ENCODE data around the gene UBE2K.
"Not testable (repeated sequence)": the region's sequence is repeated elsewhere in the genome, so short reads cannot be mapped to it uniquely, and the experiment has no call there.

UBE2K gene
- total RNA-seq, result 11.4 to 71.6 (median 48.0) reads per million in 17 experiments

- peak; percentile 95 to 98 (median 97) for DNase-seq
These were observed at the start of gene UBE2K for GRCh38 chr4:39697740-39698423. Gene UBE2K, plus strand, starts transcription at chr4:39698136. Its CDS starts 192 bp downstream, at chr4:39698328.

GRCh38 chr4:39648213-39648612 is 49.7 kb upstream of the UBE2K start:
- DNase-seq, result no peak

- DNase-seq, result no peak
These were observed 48.9 kb upstream of the UBE2K start for GRCh38 chr4:39648827-39649558.

GRCh38 chr4:39649639-39650265 is 48.2 kb upstream of the UBE2K start:
- no peak for DNase-seq

- DNase-seq, result not testable (repeated sequence)
These were observed 46.4 kb upstream of the UBE2K start for GRCh38 chr4:39651586-39651985.

- DNase-seq, result no peak
These were observed 42.7 kb upstream of the UBE2K start for GRCh38 chr4:39655211-39655610.

GRCh38 chr4:39655876-39656275 is 42.1 kb upstream of the UBE2K start:
- DNase-seq, result no peak

- not testable (repeated sequence) for DNase-seq
These were observed 41.3 kb upstream of the UBE2K start for GRCh38 chr4:39656638-39657037.

- peak in 1 of 4 experiments; percentile 18 for DNase-seq
These were observed 40.5 kb upstream of the UBE2K start for GRCh38 chr4:39657465-39657864.

GRCh38 chr4:39658756-39659155 is 39.2 kb upstream of the UBE2K start:
- DNase-seq, result peak in 2 of 4 experiments; percentile 28 to 33

- DNase-seq, result peak in 3 of 4 experiments; percentile 14 to 55 (median 23)
These were observed 37.9 kb upstream of the UBE2K start for GRCh38 chr4:39660045-39660444.

- DNase-seq, result no peak
These were observed 37.2 kb upstream of the UBE2K start for GRCh38 chr4:39660757-39661156.

- no peak for DNase-seq
These were observed 35.3 kb upstream of the UBE2K start for GRCh38 chr4:39662683-39663082.

GRCh38 chr4:39664828-39665731 is 32.9 kb upstream of the UBE2K start:
- no peak for DNase-seq

GRCh38 chr4:39667706-39668105 is 30.2 kb upstream of the UBE2K start:
- no peak for DNase-seq

- no peak for DNase-seq
These were observed 29.0 kb upstream of the UBE2K start for GRCh38 chr4:39668887-39669286.

GRCh38 chr4:39670296-39670695 is 27.6 kb upstream of the UBE2K start:
- not testable (repeated sequence) for DNase-seq

- DNase-seq, result not testable (repeated sequence)
These were observed 22.3 kb upstream of the UBE2K start for GRCh38 chr4:39675681-39676080.

- not testable (repeated sequence) for DNase-seq
These were observed 16.9 kb upstream of the UBE2K start for GRCh38 chr4:39681003-39681402.

- peak; percentile 57 to 89 (median 76) for DNase-seq
These were observed 15.8 kb upstream of the UBE2K start for GRCh38 chr4:39682138-39682537.

GRCh38 chr4:39685990-39686389 is 11.9 kb upstream of the UBE2K start:
- no peak for DNase-seq

GRCh38 chr4:39687014-39687413 is 10.9 kb upstream of the UBE2K start:
- DNase-seq, result peak in 1 of 4 experiments; percentile 16
